Kidney (tissue), 14 donors: ENCODE measurements around the gene TBX15. TPM values are rescaled to one million over a fixed set of nuclear protein-coding genes. Genes with fewer than 3 reads are reported as not detected.

Source experiments
- DNase-seq, 5 donors: peaks; one replicate each; pipeline ENCODE4 v3.0.0-alpha.2; 2013 to 2020
- FAIRE-seq: peaks from 2 replicates; lab custom pipeline; 2012; peaks lifted over from hg19 to GRCh38; lab: Jason Lieb, UNC
- H3K27ac ChIP-seq, 2 donors: one replicate each; pipeline ENCODE4 v1.7.0; 2013; ENCODE audit warnings: low read depth in 2 of 2, low read length in 2 of 2, inconsistent platforms in 1 of 2
- H3K27me3 ChIP-seq: one replicate; pipeline ENCODE4 v1.7.1; 2013; ENCODE audit warnings: low read length, inconsistent platforms; ENCODE audit not compliant: control insufficient read depth, insufficient read depth
- H3K36me3 ChIP-seq, 3 donors: one replicate each; pipeline versions ENCODE4 v1.7.0 to v1.7.1; 2013; ENCODE audit warnings: low read length in 3 of 3, control low read depth in 1 of 3, inconsistent platforms in 1 of 3; ENCODE audit not compliant: insufficient read depth in 3 of 3, control insufficient read depth in 2 of 3
- H3K4me1 ChIP-seq, 3 donors: one replicate each; pipeline versions ENCODE4 v1.7.0 to v1.7.1; 2013; ENCODE audit warnings: low read length in 3 of 3, inconsistent platforms in 1 of 3, low read depth in 1 of 3; ENCODE audit not compliant: control insufficient read depth in 2 of 3, insufficient read depth in 2 of 3
- H3K4me3 ChIP-seq, 3 donors: one replicate each; pipeline versions ENCODE4 v1.7.0 to v1.8.1; 2013; ENCODE audit warnings: low read length in 3 of 3, control low read depth in 1 of 3, inconsistent platforms in 1 of 3
- H3K9ac ChIP-seq, 3 donors: one replicate each; pipeline versions ENCODE4 v1.7.0 to v1.7.1; 2013; ENCODE audit warnings: low read length in 3 of 3, control low read depth in 1 of 3, inconsistent platforms in 1 of 3
- H3K9me3 ChIP-seq, 3 donors: one replicate each; pipeline versions ENCODE4 v1.7.0 to v1.7.1; 2013; ENCODE audit warnings: low read length in 3 of 3, control low read depth in 1 of 3, inconsistent platforms in 1 of 3; ENCODE audit not compliant: control insufficient read depth in 2 of 3, insufficient read depth in 1 of 3
- CTCF ChIP-seq: IDR thresholded peaks from 3 replicates; pipeline ENCODE4 v1.5.1; 2012; ENCODE audit warnings: mild to moderate bottlenecking, moderate library complexity, borderline replicate concordance; ENCODE audit not compliant: insufficient read depth; ENCODE audit errors: extremely low read depth
- intact Hi-C: fragments of 100-400 bp; cut with DNase I; formaldehyde crosslinking; loops from one replicate; pipeline ENCODE4 v1.11.1; 2022
- polyA plus RNA-seq: library from polyadenylated mRNA; stranded (reverse); fragments of 350-450 nt; fragmentation: Illumina TruSeq; extraction: RNeasy Lipid Tissue Mini Kit (QIAGEN cat#74804); gene quantifications from one replicate; pipeline ENCODE4 v1.2.3, GENCODE V29; 2014; ENCODE audit warnings: low read depth, low replicate concordance; ENCODE audit not compliant: insufficient read depth
- total RNA-seq: library from RNA; stranded (reverse); fragmentation: NEBNext Ultra II Directional; extraction: Animal tissue kit (Norgen Biotek cat#: 25700); gene quantifications from one replicate; pipeline ENCODE4 v1.2.1, GENCODE V29; 2021
- donor health status: control.
- donor health status: control.
- donor health status: control.
- donor health status: control.
- donor health status: control.
- donor health status: DM: yes; HTN: yes; CAD: no.
- donor health status: Normal renal cell carcinoma (clear cell type).

The TBX15 gene
- total and polyA plus RNA-seq, 2 donors from 2014 or later = 0.82 TPM; not detected in 1

- no peak for FAIRE-seq
- no peak for DNase-seq
- TF ChIP-seq CTCF = no peak
- Histone ChIP-seq H3K9me3 (peaks cover 0 to 6% (median 0%) of the 10 kb centered on the region in 3 donors), H3K4me3 (no peak overlapping the region), H3K36me3 (no peaks in the 10 kb centered on the region), H3K27me3 (peaks cover 83% of the 10 kb centered on the region), H3K9ac (no peak overlapping the region), H3K4me1 (peaks cover 0 to 12% (median 0%) of the 10 kb centered on the region in 3 donors), H3K27ac (no peak overlapping the region)
- intact Hi-C loops = no loop called here
Measured at GRCh38 chr1:119003413-119004128, 15.4 kb upstream of the TBX15 start.

DNA sequence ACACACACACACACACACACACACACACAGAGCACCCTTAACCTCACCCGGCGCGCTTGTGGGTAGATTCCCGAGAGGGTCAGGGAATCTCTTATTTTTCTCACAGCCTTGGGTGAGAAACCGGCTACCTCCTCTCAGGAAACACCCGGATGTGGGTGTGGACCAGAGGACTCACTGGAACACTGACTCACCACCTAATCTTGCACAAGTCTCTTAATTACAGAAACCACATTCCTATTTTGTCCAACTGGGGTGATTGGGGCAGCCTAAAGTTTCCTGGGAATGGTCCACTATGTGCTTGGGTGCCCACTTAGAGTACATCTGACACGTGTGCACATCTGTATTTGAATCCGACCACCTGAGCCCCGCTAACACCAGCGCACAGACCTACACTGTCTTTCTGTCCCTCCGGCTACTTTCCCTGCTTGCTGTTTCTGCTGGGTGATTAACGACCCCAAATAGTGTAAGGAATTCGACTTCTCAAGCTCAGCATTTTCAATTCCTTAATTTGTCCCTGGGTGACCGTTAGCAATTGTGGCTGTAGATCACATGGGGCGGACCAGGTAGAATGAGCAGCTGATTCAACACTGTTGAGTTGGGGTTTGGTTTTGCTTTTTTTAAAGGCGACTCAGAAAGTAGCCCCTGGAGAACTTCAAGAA is 14.0 kb upstream of the TBX15 start:
- Histone ChIP-seq H3K9me3 (peaks cover 0 to 6% (median 0%) of the 10 kb centered on the region in 3 donors), H3K4me3 (no peak overlapping the region), H3K27ac (no peak overlapping the region), H3K27me3 (peaks cover 82% of the 10 kb centered on the region), H3K4me1 (peaks cover 0 to 2% (median 0%) of the 10 kb centered on the region in 3 donors), H3K9ac (no peak overlapping the region), H3K36me3 (no peaks in the 10 kb centered on the region)
- DNase-seq (peak in 1 of 5 donors; percentile 26), FAIRE-seq (no peak)
- intact Hi-C loops = no loop called here
- no peak for TF ChIP-seq CTCF

DNA sequence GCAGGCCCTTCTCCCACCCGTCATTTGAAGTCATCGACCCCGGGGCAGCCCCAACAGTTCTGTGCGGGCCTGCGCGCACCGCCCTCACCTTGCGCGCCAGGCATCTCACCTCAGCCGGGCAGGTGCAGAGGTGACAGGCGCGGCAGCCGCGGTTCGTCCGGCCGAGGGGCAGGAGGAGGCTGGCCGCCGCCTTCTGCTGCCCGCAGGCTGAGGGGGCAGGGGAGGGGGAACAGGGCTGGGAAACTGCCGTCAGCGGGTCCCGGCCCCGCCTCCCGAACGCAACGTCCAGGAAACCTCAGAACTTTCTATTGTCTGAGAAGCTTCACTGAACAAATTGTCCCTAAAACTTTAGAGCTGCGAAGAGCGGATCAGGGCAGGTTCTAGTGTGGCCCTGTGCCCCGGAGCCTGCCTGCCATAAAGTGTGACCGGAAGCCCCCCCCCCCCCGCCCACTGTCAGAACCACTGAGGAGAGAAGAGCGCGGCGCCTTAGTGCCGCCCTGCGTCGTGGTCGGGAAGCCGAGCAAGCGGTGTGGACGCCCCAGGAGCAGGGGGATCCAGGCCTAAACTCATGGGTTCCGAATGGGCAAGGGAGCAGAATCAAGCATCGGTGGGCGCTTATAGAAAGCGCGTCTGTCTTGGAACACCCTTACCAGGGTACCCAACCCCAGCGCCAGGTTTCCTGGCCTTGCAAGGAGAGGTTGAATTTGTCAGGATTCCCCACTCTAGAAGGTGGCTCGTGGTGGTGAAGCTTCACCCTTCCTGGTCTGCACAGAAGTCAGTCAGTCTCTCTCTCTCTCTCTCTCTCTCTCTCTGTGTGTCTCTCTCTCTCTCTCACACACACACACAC is 13.3 kb upstream of the TBX15 start:
- H3K4me3 ChIP-seq = no peak overlapping the region
- peaks cover 0 to 2% (median 0%) of the 10 kb centered on the region in 3 donors for H3K4me1 ChIP-seq
- H3K9me3 ChIP-seq = peaks cover 0 to 6% (median 0%) of the 10 kb centered on the region in 3 donors
- peak in 1 of 5 donors; percentile 14 for DNase-seq
- H3K36me3 ChIP-seq = no peaks in the 10 kb centered on the region
- H3K9ac ChIP-seq = no peak overlapping the region
- no peak for FAIRE-seq
- no peak overlapping the region for H3K27ac ChIP-seq
- TF ChIP-seq CTCF = no peak
- H3K27me3 ChIP-seq = peaks cover 85% of the 10 kb centered on the region
- intact Hi-C loops = no loop called here
